Choroid plexus epithelial cell (primary cell): ENCODE results near the gene GCNT2.

Experiments
- DNase-seq: peaks from one replicate; pipeline ENCODE4 v3.0.0-alpha.2; 2010; ENCODE audit warnings: low read depth
- H3K4me3 ChIP-seq: 2 replicates; pipeline ENCODE4 v1.5.1; 2011; ENCODE audit warnings: low read depth, mild to moderate bottlenecking, control low read depth, low read length, moderate library complexity
- TF ChIP-seq, protein P1 (sequence below): conservative IDR thresholded peaks from 2 replicates; pipeline ENCODE4 v1.5.1; 2011; ENCODE audit warnings: low read depth, mild to moderate bottlenecking, control low read depth, inconsistent platforms, low read length, moderate library complexity

Gene GCNT2

DNA sequence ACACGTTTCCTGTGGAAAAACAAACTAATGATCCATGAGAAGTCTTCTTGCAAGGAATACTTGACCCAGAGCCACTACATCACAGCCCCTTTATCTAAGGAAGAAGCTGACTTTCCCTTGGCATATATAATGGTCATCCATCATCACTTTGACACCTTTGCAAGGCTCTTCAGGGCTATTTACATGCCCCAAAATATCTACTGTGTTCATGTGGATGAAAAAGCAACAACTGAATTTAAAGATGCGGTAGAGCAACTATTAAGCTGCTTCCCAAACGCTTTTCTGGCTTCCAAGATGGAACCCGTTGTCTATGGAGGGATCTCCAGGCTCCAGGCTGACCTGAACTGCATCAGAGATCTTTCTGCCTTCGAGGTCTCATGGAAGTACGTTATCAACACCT, 35.4 kb downstream of the GCNT2 start:
- no peak for DNase-seq
- TF ChIP-seq, protein P1, sequence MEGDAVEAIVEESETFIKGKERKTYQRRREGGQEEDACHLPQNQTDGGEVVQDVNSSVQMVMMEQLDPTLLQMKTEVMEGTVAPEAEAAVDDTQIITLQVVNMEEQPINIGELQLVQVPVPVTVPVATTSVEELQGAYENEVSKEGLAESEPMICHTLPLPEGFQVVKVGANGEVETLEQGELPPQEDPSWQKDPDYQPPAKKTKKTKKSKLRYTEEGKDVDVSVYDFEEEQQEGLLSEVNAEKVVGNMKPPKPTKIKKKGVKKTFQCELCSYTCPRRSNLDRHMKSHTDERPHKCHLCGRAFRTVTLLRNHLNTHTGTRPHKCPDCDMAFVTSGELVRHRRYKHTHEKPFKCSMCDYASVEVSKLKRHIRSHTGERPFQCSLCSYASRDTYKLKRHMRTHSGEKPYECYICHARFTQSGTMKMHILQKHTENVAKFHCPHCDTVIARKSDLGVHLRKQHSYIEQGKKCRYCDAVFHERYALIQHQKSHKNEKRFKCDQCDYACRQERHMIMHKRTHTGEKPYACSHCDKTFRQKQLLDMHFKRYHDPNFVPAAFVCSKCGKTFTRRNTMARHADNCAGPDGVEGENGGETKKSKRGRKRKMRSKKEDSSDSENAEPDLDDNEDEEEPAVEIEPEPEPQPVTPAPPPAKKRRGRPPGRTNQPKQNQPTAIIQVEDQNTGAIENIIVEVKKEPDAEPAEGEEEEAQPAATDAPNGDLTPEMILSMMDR, result no peak
- H3K4me3 ChIP-seq, result no peak overlapping the region

DNA sequence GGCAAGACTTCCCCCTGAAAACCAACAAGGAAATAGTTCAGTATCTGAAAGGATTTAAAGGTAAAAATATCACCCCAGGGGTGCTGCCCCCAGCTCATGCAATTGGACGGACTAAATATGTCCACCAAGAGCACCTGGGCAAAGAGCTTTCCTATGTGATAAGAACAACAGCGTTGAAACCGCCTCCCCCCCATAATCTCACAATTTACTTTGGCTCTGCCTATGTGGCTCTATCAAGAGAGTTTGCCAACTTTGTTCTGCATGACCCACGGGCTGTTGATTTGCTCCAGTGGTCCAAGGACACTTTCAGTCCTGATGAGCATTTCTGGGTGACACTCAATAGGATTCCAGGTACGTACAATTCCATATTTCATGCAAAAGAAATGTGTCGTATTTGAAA, 35.8 kb downstream of the GCNT2 start:
- no peak for DNase-seq
- no peak overlapping the region for H3K4me3 ChIP-seq
- TF ChIP-seq, protein P1, result no peak

DNA sequence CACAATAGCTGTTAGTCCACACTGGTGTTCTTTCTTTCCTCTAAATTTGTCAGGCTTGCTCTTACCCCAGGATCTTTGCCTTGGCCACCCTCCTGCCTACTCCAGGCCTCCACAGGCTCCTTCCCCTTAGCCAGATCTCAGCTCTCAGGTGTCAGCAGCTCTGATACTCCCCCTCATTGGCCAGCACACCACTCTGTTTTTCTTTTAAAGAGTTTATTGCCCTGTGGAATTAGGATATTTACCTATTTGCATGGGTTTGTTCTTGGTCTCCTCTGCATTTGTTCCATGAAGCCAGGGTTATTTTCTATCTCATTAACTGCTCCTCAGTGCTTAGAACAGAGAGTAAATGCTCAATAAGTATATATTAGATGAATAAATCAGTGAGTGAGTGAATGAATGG, 36.8 kb downstream of the GCNT2 start:
- DNase-seq, result no peak
- no peak overlapping the region for H3K4me3 ChIP-seq
- TF ChIP-seq, protein P1, result no peak

DNA sequence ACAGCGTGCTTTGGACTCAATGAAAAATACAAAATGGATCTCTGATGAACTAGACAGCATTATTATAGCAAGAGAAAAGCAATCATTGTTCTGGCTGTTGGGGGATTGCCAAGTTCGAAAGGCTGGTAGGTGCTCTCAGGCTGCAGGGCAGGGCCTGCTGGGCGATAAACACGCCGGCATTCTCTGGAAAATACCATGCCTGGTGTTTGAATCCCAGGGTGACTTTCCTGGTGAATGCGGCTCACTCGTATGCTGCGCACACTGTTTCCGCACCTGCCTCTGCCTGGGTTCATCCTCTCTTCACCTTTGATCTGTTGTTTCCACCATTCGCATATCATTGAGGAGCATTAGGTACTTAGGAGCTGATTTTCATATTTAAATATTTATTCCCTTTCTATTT, 37.4 kb downstream of the GCNT2 start:
- H3K4me3 ChIP-seq, result no peak overlapping the region
- DNase-seq, result no peak
- TF ChIP-seq, protein P1, result no peak

DNA sequence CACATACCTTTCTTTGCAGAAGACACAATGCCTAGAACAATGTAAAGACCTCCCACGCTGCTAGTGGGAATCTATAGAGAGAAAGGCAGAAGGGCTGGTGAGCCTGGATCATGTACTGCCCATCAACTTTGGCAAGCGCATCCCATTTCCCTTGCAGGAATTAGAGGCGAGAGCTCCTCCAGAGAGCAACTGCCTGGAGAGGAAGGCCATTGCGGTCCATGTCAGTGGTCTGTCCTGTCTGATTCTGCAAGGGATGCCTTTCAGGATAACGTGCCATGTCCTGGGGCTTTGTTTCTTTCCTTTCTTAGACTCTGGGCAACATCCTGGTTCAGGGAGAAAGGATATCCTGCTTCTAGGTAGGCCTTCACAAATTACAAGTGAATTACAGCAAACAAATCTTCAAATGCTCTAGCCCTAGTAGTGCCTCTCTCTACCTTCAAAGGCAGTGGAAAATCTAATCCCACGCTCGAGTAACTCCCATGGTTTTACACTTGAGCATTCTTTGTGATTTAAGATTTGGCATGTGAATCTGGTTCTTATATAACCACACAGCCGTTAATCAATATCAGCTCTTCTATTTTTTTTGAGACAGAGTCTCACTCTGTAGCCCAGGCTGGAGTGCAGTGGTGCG, 38.5 kb downstream of the GCNT2 start:
- DNase-seq, result no peak
- no peak overlapping the region for H3K4me3 ChIP-seq
- TF ChIP-seq, protein P1, result no peak

DNA sequence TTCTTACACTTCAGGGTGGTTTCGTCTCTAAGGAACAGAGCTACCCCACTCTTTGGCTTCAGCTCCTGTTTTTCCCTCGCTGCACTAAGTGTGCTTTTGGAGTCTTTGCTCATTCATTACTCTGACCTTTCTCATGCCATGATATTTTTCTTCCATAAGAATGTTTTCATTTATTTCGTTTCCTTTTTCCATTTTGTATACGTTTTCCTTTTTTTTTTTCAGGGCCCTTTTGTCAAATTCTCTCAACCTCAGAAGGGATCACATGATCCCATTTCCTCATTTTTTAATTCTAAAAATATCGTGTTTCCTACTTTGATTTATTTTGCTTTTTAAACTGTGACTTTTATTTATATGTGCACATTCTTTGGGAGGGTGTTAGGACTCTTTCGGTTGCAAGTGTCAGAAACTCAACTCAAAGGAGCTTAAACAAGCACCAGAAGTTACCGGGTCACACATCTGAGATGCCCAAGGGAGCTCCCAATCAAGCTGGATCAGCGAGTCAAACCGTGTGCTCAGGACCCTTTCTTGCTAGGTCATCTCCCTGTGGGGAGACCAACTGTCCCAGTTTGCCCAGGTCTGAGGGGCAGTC, 40.6 kb downstream of the GCNT2 start:
- no peak overlapping the region for H3K4me3 ChIP-seq
- no peak for DNase-seq
- TF ChIP-seq, protein P1, result no peak

DNA sequence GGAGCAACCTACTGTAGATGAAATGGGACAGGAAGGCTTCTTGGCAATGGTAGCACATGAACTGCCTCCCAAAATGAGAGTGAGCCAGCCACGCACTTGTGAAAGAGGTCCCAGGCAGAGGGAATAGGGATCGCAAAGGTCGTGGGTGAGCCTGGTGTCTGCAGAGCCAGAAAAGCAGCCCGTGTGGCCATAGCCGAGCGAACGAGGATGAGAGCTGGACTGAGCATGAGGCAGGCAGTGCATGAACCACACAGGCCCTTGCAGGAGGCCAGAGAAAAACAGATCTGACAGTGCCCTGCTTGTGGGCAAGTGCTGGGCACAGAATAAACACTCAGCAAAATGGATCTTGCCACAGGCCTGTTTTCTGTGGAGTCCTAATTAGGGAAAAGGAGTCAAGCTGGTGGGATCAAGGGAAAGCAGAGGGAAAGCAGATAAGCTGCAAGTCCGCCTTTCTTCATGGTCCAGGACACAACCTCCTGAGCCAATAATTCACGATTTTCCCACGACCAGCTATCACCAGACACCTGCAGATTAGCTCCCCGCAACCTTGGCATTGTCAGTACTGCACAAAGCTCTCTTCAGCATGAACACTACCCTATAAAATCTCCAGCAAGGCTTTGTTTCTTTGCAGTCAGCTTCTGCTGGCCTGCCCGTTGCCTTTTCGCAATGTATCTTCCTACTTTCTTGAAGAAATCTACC, 44.0 kb downstream of the GCNT2 start:
- DNase-seq, result no peak
- TF ChIP-seq, protein P1, result no peak
- H3K4me3 ChIP-seq, result no peak overlapping the region
